Upper lobe of left lung (tissue), 4 donors: ENCODE results near the gene UBE2I.
"Not testable (repeated sequence)": the region's sequence is repeated elsewhere in the genome, so short reads cannot be mapped to it uniquely, and the experiment has no call there.

Experiments
- CTCF ChIP-seq, 6 experiments: fragments of 450-650 bp in 4 of 6; fragments of 200-600 bp in 2 of 6; sonication (generic) in 2 of 6; IDR thresholded peaks; one replicate each; pipeline ENCODE4 v1.5.1; 2016 to 2019; ENCODE audit warnings: antibody characterized with exemption in 6 of 6
- EP300 ChIP-seq, 4 donors: sonication (generic); formaldehyde crosslinking; IDR thresholded peaks; one replicate each; pipeline ENCODE4 v1.5.1; 2017; ENCODE audit warnings: antibody characterized with exemption in 4 of 4, control low read depth in 2 of 4
- POLR2A ChIP-seq, 4 donors: fragments of 450-650 bp; IDR thresholded peaks; one replicate each; pipeline ENCODE4 v1.5.1; 2016 to 2017; ENCODE audit warnings: antibody characterized with exemption in 4 of 4, mild to moderate bottlenecking in 2 of 4
- POLR2AphosphoS5 ChIP-seq, 2 donors: sonication (generic); formaldehyde crosslinking; IDR thresholded peaks; one replicate each; pipeline ENCODE4 v1.5.1; 2017; ENCODE audit warnings: antibody characterized with exemption in 2 of 2

- TF ChIP-seq CTCF, POLR2A, EP300, POLR2AphosphoS5 (IDR thresholded peaks at IDR 0.05): not testable (repeated sequence)
Measured at GRCh38 chr16:1328961-1329360, 19.5 kb downstream of the UBE2I start.
